ENCODE results near the gene TTYH2.

DNA sequence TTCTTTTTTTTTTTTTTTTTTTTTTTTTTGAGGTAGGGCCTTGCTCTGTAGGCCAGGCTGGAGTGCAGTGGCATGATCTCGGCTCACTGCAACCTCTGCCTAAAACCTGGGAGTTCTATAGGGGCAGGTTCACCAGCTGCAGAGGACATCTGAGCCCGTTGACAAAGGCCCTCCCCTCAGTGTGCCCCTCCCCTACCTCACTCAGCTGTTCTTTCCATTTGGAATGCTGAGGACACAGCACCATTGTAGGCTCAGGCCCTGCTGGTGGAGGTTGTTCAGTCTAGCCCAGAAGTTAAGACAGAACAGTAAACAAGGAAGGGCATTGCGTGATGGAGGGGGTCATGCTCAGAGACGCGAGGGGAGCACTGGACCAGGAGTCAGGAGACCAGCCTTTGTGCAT lies 90.8 kb downstream of the TTYH2 start:
- no peak for TF ChIP-seq YY1 (IDR thresholded peaks at IDR 0.05; ENCODE audit: low read depth)
- TF ChIP-seq, protein P1, sequence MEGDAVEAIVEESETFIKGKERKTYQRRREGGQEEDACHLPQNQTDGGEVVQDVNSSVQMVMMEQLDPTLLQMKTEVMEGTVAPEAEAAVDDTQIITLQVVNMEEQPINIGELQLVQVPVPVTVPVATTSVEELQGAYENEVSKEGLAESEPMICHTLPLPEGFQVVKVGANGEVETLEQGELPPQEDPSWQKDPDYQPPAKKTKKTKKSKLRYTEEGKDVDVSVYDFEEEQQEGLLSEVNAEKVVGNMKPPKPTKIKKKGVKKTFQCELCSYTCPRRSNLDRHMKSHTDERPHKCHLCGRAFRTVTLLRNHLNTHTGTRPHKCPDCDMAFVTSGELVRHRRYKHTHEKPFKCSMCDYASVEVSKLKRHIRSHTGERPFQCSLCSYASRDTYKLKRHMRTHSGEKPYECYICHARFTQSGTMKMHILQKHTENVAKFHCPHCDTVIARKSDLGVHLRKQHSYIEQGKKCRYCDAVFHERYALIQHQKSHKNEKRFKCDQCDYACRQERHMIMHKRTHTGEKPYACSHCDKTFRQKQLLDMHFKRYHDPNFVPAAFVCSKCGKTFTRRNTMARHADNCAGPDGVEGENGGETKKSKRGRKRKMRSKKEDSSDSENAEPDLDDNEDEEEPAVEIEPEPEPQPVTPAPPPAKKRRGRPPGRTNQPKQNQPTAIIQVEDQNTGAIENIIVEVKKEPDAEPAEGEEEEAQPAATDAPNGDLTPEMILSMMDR (IDR thresholded peaks at IDR 0.05): no peak
- TF ChIP-seq USF2 (IDR thresholded peaks at IDR 0.05; ENCODE audit: borderline replicate concordance, low read depth, low read length): no peak
- TF ChIP-seq REST (IDR thresholded peaks at IDR 0.05; ENCODE audit: low read depth, low read length): no peak
- no peak for TF ChIP-seq MXI1 (IDR thresholded peaks at IDR 0.05; ENCODE audit: low read depth, low read length)
- TF ChIP-seq MAX (IDR thresholded peaks at IDR 0.05; ENCODE audit: low read depth): no peak

All from SK-N-SH (cell line).